GM21717 (cell line): Measurements from ENCODE around the gene PNMA6E.
"Not testable (repeated sequence)": the region's sequence is repeated elsewhere in the genome, so short reads cannot be mapped to it uniquely, and the experiment has no call there.

Experiments
- ATAC-seq: cut with Tn5 transposase; IDR thresholded peaks from one replicate; pipeline ENCODE4 v1.9.1; 2021; ENCODE audit warnings: mild to moderate bottlenecking, moderate library complexity; ENCODE audit not compliant: unreplicated experiment

Gene PNMA6E

DNA sequence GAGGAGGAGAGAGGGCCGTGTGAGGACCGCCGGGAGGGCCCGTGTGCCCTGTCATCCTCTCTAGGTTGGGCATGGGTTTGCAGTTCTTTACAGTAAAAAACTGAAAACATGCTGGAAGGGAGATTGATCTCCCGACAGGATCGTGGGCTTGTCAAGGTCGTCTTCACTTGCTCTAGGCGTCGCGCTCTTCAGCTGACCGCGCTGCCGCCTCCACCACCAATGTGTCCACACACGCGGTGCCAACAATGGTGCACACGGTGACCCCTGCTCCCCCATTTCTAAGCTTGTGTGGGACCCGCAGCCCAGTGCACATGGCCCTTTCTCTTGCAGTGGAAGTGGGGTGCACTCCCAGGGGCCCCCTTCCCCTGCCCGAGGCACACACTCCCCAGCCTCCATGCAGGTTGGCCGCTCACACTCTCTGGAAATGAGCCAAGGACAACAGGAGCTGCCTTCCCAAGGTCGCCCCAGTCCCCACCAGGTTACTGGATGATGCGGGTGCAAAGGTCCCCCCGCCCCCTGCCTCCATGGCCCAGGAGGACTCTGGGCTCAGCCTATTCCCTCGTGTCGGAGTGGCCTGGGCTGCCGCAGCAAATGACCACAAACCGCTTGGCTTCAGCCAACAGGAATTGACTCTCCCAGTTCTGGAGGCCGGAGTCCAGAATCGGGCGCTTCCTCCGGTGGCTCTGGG, 8.4 kb upstream of the PNMA6E start:
- ATAC-seq = no peak

DNA sequence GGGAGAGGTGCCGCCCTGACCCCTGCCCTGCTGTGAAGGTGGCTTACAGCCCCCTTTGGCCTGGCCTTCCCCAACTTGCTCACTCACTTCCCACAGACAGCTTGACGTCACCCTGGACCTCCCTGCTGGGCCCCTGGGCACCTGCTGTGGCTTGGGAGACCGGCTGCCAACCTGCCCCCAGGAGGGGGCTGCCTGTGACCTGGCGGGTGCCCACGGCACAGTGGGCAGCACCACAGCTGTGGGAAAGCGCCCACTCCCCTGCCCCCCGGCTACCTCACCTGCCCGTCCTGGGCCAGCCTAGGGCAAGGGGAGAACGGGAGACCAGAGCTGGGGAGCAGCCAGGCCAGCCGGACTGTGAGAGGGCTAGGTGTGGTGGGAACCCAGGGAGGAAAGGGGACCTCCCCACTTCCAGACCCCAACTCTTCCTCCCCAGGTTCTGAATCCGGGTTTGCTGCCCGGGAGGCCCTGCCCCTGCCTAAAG, 7.8 kb upstream of the PNMA6E start:
- no peak for ATAC-seq

DNA sequence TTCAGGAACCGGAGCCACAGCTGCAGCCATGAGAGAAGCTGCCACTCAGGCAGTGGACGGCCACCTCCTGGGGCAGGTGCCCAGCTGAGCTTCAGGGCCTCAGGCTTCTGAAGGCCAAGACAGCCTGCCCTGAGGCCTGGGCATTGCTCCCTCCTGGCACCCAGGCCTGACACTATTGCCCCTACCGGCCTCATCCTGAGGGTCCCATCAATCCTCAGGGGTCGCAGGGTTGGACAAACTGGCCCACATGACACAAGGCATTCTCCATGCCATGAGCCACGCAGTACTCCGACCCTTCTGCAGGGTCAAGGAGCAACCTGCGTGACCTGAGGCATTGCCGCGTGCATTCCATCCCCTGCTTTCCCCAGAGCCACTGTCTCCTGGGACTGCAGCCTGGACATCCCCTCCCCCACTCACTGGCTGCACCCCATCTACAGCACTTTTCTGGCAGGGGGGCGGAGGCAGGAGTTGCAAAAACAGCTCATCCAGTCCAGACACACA, 7.1 kb upstream of the PNMA6E start:
- ATAC-seq = no peak

DNA sequence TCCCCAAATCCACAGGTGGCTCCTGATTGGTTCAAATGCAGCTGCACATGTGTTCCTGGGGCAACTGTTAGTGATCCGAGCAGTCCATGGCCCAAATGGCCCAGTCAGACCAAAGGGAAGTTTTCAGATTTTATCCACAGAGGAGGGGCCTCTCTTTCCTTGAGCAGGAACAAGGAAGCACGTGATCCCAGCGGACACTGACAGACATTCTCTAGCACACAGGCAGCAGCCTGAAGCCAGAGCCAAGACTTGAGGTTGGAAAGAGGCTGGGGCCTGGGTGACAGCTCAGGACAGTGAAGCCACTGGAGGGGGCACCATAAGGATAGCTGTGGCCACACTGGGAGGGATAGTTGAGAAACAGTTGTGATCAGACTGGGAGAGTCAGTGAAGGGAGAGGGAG, 6.6 kb upstream of the PNMA6E start:
- no peak for ATAC-seq

DNA sequence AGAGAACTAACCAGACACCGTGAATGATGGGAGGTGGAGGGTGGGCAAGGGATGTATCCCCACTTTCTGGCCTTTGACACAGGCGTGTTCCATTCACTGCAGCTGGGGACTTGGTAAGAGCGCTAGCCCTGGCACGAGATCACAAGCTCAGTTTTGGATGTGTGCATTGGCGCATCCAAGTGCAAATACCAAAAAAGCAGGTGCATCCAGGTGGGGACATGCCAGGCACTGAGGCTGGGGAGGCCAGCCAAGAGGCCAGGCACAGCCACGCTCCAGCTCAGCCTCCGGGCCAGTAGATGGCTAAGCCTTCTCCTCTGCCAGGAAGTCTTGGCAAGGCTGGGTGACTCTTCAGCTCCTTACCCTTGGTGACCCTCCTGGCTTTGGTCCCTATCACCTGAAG, 5.8 kb upstream of the PNMA6E start:
- no peak for ATAC-seq

DNA sequence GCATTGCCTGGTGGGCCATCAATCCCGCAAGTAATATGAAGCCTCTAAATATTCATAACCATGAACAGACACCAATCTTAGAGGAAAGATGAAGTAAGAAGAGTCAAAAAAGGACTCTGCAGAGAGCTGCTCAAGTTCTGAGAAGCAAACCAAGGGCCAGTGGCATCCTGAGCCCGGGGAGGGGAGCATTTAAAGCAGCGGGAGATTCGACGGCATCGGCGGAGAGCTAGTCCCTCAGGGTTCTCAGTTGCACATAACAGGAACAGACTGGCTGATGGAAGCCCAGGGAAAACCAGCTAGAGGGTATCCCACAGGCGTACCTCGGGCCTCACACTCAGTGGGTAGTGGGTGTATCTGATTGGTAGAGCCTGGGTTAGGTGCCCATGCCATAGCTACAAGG, 4.9 kb upstream of the PNMA6E start:
- no peak for ATAC-seq

DNA sequence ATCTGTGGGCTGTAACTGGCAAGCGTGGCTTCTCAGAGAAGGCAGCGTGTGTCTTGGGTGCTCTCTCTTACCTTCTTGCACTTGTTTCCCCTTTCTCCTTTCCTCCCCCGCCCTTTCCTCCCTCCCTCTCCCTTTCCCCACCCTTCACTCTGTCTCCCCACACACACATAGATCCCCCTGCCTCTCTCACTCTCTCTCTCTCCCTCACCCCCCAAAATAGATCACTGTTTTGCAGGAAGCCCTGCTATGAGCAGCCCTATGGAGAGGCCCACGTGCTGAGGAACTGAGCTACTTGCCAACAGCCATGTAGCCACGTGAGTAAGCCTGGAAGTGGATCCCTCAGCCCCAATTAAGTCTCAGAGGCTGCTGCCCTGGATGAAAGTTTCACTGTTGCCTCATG, 4.3 kb upstream of the PNMA6E start:
- ATAC-seq = no peak

DNA sequence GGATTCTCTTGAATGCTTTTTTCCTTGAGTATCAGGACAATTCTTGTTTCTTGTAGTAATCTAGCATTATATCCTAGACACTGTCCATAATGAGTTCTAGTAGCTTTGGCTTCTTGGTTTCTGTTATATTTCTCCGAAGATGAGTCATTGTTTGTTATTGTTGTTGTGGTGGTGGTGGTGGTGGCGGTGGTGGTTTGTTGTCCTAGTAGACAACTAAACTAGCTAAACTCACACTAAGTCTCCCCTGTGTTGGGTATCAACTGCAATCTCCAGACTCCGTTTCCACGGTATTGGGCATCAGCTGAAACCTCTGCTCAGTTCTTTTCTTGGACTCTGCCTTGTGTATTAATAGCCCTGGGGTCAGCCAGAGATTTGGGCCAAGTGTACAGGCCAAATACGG, 3.2 kb upstream of the PNMA6E start:
- not testable (repeated sequence) for ATAC-seq

DNA sequence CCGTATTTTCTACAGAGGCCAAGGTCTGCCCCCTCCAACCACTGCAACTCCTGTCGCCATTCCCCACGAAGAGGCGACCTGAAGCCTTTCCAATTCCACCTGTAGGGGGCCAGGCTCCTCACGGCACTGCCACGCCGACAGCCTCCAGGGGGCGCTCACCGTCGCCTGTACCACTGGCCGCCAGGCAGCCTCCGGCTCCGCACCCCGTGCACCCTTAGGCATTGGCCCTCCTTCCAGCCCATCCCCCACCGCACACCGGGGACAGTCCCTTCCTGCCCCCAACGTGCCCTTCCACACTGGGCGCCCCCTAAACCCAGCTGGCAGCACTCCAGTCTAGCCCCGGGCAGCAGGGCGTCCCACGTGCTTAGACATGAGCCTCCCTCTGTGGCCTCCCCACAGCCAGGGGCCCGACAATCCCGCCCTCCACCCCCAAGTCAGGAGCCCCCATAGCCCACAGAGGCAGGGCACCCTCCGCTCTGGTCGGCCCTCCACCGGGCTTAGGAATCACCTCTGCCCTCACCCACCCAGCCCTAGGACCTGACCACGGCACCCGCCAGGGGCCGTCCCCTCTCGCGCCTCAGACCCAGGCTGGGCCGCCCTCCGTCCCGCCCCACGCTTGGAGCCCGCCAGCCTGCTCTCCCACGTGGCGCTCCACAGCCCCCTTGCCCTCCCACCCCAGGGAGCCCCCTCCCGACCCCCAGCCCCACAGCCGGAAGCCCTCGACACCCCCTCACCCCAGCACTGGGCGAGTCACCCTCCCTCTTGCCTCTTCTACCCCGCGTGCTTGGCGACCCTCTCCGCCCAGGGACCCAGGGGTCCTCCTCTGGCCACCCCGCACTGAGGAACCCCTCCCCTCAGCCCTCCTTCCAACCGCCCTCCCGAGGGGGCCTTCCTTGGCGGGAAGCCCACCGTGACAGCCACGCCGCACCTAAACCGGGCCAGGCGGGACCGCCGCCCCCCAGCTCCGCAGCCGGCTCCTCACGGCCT, 711 bp downstream of the PNMA6E start:
- no peak for ATAC-seq

DNA sequence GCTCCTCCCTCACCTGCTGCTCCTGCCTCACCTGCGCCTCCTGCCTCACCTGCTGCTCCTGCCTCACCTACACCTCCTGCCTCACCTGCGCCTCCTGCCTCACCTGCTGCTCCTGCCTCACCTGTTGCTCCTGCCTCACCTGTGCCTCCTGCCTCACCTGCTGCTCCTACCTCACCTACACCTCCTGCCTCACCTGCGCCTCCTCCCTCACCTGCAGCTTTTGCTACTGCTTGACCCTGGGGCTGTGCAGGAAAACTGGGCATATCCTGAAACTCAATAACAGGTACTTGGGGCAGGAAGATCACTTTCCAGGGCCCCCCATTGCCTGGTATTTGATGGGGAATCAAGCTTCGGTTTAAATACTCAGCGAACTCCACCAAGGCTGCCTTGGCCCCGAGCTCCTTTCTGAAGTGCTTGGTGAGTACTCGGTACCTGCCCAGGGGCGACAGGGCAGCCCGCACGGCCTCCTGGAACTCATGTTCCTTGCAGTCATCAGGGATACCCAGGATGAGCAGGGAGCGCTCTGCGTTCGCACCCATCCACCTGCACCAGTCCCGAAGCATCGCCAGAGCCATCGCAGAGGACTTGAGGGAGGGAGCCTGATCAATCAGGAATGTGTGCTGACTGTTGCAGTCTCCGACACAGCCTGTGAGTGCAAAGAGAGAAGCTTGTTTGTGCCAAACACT, 2.7 kb downstream of the PNMA6E start:
- no peak for ATAC-seq

DNA sequence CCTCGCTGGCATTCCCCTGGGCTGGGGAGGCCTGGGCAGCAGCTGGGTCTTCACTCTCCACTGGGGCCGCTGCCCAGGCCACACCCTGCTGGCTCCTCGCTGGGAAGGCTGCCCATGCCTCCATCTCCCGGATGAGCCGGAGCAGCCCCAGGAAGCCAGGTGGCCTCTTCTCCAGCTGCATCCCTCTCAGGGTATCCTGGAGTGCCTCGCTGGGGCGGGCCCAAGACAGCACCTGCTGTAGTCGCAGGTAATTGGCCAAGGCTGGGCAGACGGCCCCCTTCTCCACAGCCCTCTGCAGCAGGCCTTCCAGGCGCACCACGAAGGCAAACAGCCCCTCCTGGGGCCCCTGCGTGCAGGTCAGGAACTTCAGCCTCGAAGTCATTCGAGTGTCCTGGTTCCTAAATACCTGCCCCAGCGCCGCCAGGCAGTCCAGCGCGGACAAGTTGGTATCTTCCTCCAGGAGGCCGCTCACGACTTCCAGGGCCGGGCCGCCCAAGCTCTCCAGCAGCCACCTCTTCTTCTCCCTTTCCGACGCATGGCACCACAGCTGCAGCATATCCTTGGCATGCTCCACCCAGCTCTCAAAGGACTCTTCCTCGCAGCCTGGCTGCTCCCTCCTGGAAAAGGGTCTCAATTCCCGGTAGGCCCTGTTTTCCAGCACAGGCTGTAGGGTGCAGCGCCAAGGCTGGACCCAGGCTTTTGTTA, 3.7 kb downstream of the PNMA6E start:
- no peak for ATAC-seq

DNA sequence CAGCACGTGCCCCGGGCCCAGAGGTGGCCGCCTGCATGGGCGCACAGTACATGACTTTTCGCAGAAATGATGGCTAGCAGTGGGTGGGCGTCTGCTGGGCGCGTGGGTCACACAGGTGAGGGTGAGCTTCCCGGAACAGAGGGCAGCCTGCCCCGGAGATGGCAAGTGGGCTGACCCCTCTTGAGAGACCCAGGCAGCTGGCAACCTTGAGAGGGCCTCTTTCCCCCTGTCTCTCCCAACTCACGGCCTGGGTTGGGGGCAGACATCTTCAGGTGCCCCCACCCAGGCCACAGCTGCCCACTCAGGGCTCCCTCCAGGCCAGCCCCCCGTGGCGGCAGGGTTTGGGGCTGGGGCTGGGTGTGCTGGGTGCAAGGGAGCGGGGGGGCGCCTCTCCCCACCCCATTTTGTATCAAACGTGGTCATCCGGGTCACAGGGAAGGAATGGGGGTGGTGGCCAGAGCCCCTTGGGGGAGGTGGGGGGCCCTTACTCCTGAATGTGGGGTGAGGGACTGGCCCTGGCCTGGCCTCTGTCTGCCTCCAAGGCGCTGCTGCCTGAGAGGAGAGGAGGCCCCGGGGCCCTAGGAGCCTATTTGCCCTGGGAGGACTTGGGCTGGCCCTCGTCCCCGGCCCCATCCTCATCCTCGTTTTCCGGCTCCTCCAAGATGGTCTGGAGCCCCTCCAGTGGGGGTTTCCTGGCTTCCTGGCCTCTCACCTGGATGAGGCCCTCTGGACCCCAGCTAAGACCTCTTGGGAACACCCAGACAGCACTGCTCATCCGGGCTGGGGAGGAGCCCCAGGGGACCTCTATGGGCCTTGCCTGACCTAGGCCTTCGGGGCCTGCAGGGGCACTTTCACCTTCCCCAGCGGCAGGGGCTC, 4.6 kb downstream of the PNMA6E start:
- ATAC-seq = no peak

DNA sequence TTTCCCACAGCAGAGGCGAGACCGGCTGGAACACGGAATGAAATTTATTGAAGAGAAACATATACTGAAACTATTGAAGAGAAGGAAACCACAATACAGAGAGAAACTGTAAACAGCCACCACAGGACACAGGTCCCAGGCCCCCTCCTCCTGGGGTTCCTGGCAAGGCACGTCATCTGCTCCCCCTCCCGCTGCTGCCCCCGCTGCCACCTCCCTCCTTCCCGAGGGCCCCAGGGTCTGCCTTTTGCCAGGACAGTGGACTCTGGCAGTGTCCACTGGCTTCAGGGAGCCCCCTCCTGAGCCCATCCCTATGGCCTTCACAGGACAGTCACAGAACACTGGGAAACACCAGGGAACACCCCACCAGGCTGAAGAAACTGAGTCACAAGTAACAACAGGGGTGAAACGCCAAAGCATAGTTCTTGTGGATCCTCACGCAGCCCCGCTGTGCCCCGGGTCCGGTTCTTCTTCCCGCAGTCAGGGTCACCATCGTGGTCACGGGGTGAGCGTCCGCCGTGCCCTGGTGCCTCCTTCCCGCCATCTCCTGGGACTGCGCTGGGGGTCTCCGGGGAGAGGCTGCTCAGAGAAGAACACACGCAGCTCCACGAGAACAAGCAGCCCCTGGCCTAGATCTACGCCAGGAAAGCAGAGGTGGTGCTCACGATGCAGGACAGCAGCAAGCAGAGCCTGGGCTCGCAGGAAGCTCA, 5.4 kb downstream of the PNMA6E start:
- no peak for ATAC-seq

DNA sequence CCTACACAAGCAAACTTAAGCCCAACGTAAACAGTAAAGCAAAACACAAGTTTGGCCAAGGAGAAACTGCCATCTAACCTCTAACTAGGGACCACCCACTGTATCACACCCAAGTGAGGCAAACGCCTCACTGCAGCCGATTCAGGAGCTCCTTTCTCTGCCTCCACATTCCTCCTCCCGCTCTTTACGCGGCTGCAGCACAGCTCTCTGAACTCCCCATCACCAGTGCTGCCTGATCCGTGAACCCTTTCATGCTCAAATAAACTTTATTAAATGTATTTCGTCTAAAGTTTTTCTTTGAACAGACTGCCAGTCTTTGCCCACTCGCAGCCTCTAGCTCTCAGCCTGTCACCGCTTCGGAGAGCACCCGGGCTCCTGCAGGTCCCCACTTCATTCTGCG, 6.5 kb downstream of the PNMA6E start:
- no peak for ATAC-seq

DNA sequence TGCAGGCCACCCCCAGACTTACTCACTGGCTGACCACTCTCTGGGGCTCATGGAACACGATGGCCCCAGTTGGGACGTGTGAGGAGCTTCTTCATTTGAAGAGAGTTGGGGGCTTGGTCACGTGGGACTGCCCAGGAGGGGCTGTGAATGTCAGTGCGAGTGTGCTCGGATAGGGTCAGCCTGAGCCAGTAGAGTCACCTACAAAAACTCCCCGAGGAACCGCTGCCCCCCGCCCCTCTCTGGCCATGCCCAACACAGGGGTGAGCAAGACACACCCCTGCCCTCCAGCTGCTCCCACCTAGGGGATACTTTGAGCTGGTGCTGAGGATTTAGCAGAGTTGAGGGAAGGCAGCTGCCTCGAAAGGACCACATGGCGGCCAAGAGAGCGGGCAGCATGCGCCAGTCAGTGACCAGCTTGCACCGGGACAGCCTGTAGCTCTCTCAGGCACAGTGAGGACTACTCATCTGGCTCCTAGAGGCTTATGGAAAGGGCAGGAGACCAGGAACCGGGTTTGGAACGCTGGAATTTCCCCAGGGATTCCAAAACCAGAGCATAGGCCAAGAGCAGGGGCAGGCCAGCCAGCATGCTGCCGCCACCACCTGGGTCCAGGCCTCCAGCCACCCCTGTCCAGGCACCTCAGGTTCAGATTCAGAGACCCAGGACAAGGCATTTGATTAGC, 8.4 kb downstream of the PNMA6E start:
- ATAC-seq = no peak

DNA sequence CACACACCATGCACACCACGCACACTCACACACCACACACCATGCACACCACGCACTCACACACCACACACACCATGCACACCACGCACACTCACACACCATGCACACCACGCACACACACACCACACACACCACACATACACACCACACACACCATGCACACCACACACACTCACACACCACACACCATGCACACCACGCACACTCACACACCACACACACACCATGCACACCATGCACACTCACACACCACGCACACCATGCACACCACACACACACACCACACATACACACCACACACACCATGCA, 11.7 kb downstream of the PNMA6E start:
- ATAC-seq = not testable (repeated sequence)

DNA sequence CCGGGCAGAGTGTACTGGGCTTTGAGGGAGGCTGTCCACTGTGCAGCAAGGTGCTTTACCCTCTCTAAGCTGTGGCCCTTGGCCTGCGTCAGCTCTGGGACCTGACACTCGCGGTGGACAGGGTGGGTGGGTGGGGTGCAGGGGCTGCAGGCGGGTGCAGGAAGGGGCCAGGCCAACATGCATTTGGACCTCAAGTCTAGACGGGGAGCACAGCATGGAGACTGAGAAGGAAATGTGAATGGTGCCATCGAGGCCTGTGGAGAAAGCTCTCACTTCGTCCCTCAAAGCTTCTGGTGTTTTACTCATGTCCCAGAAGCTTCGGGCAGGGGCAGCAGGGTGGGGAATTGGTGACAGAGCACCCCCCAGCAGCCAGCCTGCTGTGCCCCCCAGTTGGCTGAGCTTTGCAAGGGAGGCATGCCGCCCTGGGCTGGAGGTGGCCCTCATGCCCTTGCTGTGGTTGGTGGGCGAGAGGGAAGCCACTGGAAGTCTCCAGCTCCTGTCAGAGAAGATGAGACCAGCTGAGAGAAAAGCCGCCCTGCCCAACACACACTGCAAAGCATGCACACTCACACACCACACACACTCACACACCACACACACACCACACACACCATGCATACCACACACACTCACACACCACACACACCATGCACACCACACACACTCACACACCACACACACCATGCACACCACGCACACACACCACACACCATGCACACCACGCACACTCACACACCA, 12.3 kb downstream of the PNMA6E start:
- ATAC-seq = no peak
